ENCODE data around the gene UBE2E2.

UBE2E2 gene

GRCh38 chr3:23537101-23537551 lies 334.0 kb downstream of the UBE2E2 start:
- no peak for DNase-seq (ENCODE audit: low read depth in 2 of 2)

- no peak for DNase-seq (ENCODE audit: low read depth in 2 of 2)
Measured at GRCh38 chr3:23539185-23539584, 336.1 kb downstream of the UBE2E2 start.

GRCh38 chr3:23540600-23540999 lies 337.5 kb downstream of the UBE2E2 start:
- DNase-seq (ENCODE audit: low read depth in 2 of 2): no peak

GRCh38 chr3:23542079-23542478 lies 339.0 kb downstream of the UBE2E2 start:
- DNase-seq (ENCODE audit: low read depth in 2 of 2): no peak

- DNase-seq (ENCODE audit: low read depth in 2 of 2): no peak
Measured at GRCh38 chr3:23546181-23546580, 343.1 kb downstream of the UBE2E2 start.

GRCh38 chr3:23547905-23548650 lies 345.0 kb downstream of the UBE2E2 start:
- DNase-seq (ENCODE audit: low read depth in 2 of 2): no peak

GRCh38 chr3:23548706-23549105 lies 345.6 kb downstream of the UBE2E2 start:
- no peak for DNase-seq (ENCODE audit: low read depth in 2 of 2)

GRCh38 chr3:23549148-23549910 lies 346.2 kb downstream of the UBE2E2 start:
- DNase-seq (ENCODE audit: low read depth in 2 of 2): no peak

GRCh38 chr3:23550402-23550801 lies 347.3 kb downstream of the UBE2E2 start:
- DNase-seq (ENCODE audit: low read depth in 2 of 2): no peak

GRCh38 chr3:23552506-23552905 lies 349.4 kb downstream of the UBE2E2 start:
- DNase-seq (ENCODE audit: low read depth in 2 of 2): no peak

- no peak for DNase-seq (ENCODE audit: low read depth in 2 of 2)
Measured at GRCh38 chr3:23553353-23553752, 350.2 kb downstream of the UBE2E2 start.

- DNase-seq (ENCODE audit: low read depth in 2 of 2): no peak
Measured at GRCh38 chr3:23565041-23565775, 362.1 kb downstream of the UBE2E2 start.

GRCh38 chr3:23566499-23566898 lies 363.4 kb downstream of the UBE2E2 start:
- no peak for DNase-seq (ENCODE audit: low read depth in 2 of 2)

- no peak for DNase-seq (ENCODE audit: low read depth in 2 of 2)
Measured at GRCh38 chr3:23567917-23568316, 364.8 kb downstream of the UBE2E2 start.

GRCh38 chr3:23573827-23574226 lies 370.7 kb downstream of the UBE2E2 start:
- DNase-seq (ENCODE audit: low read depth in 2 of 2): no peak

GRCh38 chr3:23574822-23575315 lies 371.7 kb downstream of the UBE2E2 start:
- no peak for DNase-seq (ENCODE audit: low read depth in 2 of 2)

- no peak for DNase-seq (ENCODE audit: low read depth in 2 of 2)
Measured at GRCh38 chr3:23575697-23576096, 372.6 kb downstream of the UBE2E2 start.

- DNase-seq (ENCODE audit: low read depth in 2 of 2): no peak
Measured at GRCh38 chr3:23576379-23576959, 373.3 kb downstream of the UBE2E2 start.

- no peak for DNase-seq (ENCODE audit: low read depth in 2 of 2)
Measured at GRCh38 chr3:23580096-23580713, 377.1 kb downstream of the UBE2E2 start.

GRCh38 chr3:23583980-23584740 lies 381.0 kb downstream of the UBE2E2 start:
- no peak for DNase-seq (ENCODE audit: low read depth in 2 of 2)

GRCh38 chr3:23587513-23587912 lies 384.4 kb downstream of the UBE2E2 start:
- DNase-seq (ENCODE audit: low read depth in 2 of 2): no peak
